ENCODE data around the gene REEP1.

REEP1 gene

GRCh38 chr2:86304416-86304815 is 33.0 kb downstream of the REEP1 start:
- no peak for DNase-seq

GRCh38 chr2:86302320-86302719 is 35.1 kb downstream of the REEP1 start:
- no peak for DNase-seq

GRCh38 chr2:86301711-86302202 is 35.7 kb downstream of the REEP1 start:
- no peak for DNase-seq

GRCh38 chr2:86301009-86301408 is 36.4 kb downstream of the REEP1 start:
- DNase-seq, result no peak

- DNase-seq, result no peak
Measured at GRCh38 chr2:86300496-86300895, 36.9 kb downstream of the REEP1 start.

GRCh38 chr2:86298411-86299390 is 38.7 kb downstream of the REEP1 start:
- no peak for DNase-seq

GRCh38 chr2:86297382-86298147 is 39.9 kb downstream of the REEP1 start:
- DNase-seq, result no peak

- no peak for DNase-seq
Measured at GRCh38 chr2:86296947-86297346, 40.5 kb downstream of the REEP1 start.

- DNase-seq, result no peak
Measured at GRCh38 chr2:86295066-86295465, 42.4 kb downstream of the REEP1 start.

- DNase-seq, result no peak
Measured at GRCh38 chr2:86293612-86294011, 43.8 kb downstream of the REEP1 start.

- DNase-seq, result no peak
Measured at GRCh38 chr2:86292571-86293515, 44.6 kb downstream of the REEP1 start.

- no peak for DNase-seq
Measured at GRCh38 chr2:86291328-86291662, 46.1 kb downstream of the REEP1 start.

GRCh38 chr2:86290596-86291327 is 46.7 kb downstream of the REEP1 start:
- DNase-seq, result no peak

- DNase-seq, result no peak
Measured at GRCh38 chr2:86286516-86286915, 50.9 kb downstream of the REEP1 start.

GRCh38 chr2:86285981-86286380 is 51.4 kb downstream of the REEP1 start:
- no peak for DNase-seq

GRCh38 chr2:86285571-86285970 is 51.9 kb downstream of the REEP1 start:
- no peak for DNase-seq

GRCh38 chr2:86284987-86285386 is 52.4 kb downstream of the REEP1 start:
- DNase-seq, result no peak

- no peak for DNase-seq
Measured at GRCh38 chr2:86284401-86284841, 53.0 kb downstream of the REEP1 start.

GRCh38 chr2:86283411-86284030 is 53.9 kb downstream of the REEP1 start:
- DNase-seq, result no peak

GRCh38 chr2:86281066-86281700 is 56.2 kb downstream of the REEP1 start:
- DNase-seq, result no peak

- no peak for DNase-seq
Measured at GRCh38 chr2:86280191-86280667, 57.2 kb downstream of the REEP1 start.

All from effector CD8-positive, alpha-beta T cell (primary cell).